ENCODE measurements around the gene CHGA.

Gene CHGA

GRCh38 chr14:92914087-92914656 is 8.8 kb upstream of the CHGA start:
- POLR2A ChIA-PET: no interaction called here
- no peak for TF ChIP-seq HDGF (IDR thresholded peaks at IDR 0.05; ENCODE audit: borderline replicate concordance)
- no peak for TF ChIP-seq L3MBTL2 (conservative IDR thresholded peaks at IDR 0.05)
- no peak for TF ChIP-seq CTBP1 (IDR thresholded peaks at IDR 0.05; ENCODE audit: borderline replicate concordance)
- no peak for TF ChIP-seq FOXM1 (IDR thresholded peaks at IDR 0.05; ENCODE audit: borderline replicate concordance)
- TF ChIP-seq ZNF384 (IDR thresholded peaks at IDR 0.05): no peak
- no peak for TF ChIP-seq PKNOX1 (IDR thresholded peaks at IDR 0.05)
- TF ChIP-seq ARNT (IDR thresholded peaks at IDR 0.05): no peak
- TF ChIP-seq LEF1 (IDR thresholded peaks at IDR 0.05; ENCODE audit: borderline replicate concordance): no peak
- no peak for TF ChIP-seq SUZ12 (IDR thresholded peaks at IDR 0.05)
- TF ChIP-seq BHLHE40 (IDR thresholded peaks at IDR 0.05; ENCODE audit: borderline replicate concordance): no peak
- no peak for TF ChIP-seq FOXK2 (IDR thresholded peaks at IDR 0.05)
- no peak for TF ChIP-seq NFRKB (IDR thresholded peaks at IDR 0.05)
- TF ChIP-seq SP1 (IDR thresholded peaks at IDR 0.05): no peak
- no peak for TF ChIP-seq FOXA1 (IDR thresholded peaks at IDR 0.05)
- TF ChIP-seq ELF4 (IDR thresholded peaks at IDR 0.05): no peak
- TF ChIP-seq TARDBP (IDR thresholded peaks at IDR 0.05): no peak
- no peak for DNase-seq (ENCODE audit: extremely low spot score)
- CTCF ChIA-PET: no interaction called here

GRCh38 chr14:92916201-92916600 is 6.7 kb upstream of the CHGA start:
- TF ChIP-seq FOXM1 (IDR thresholded peaks at IDR 0.05; ENCODE audit: borderline replicate concordance): no peak
- no peak for TF ChIP-seq FOXA1 (IDR thresholded peaks at IDR 0.05)
- no peak for TF ChIP-seq ZNF384 (IDR thresholded peaks at IDR 0.05)
- TF ChIP-seq TARDBP (IDR thresholded peaks at IDR 0.05): no peak
- TF ChIP-seq CTBP1 (IDR thresholded peaks at IDR 0.05; ENCODE audit: borderline replicate concordance): no peak
- no peak for TF ChIP-seq PKNOX1 (IDR thresholded peaks at IDR 0.05)
- TF ChIP-seq L3MBTL2 (conservative IDR thresholded peaks at IDR 0.05): no peak
- no peak for TF ChIP-seq ARNT (IDR thresholded peaks at IDR 0.05)
- no peak for TF ChIP-seq SP1 (IDR thresholded peaks at IDR 0.05)
- no peak for TF ChIP-seq SUZ12 (IDR thresholded peaks at IDR 0.05)
- no peak for TF ChIP-seq NFRKB (IDR thresholded peaks at IDR 0.05)
- no peak for TF ChIP-seq FOXK2 (IDR thresholded peaks at IDR 0.05)
- no peak for TF ChIP-seq HDGF (IDR thresholded peaks at IDR 0.05; ENCODE audit: borderline replicate concordance)
- TF ChIP-seq BHLHE40 (IDR thresholded peaks at IDR 0.05; ENCODE audit: borderline replicate concordance): no peak
- POLR2A ChIA-PET: no interaction called here
- DNase-seq (ENCODE audit: extremely low spot score): no peak
- CTCF ChIA-PET: no interaction called here

GRCh38 chr14:92917041-92917940 is 5.7 kb upstream of the CHGA start:
- POLR2A ChIA-PET: no interaction called here
- CTCF ChIA-PET: no interaction called here
- no peak for TF ChIP-seq SP1 (IDR thresholded peaks at IDR 0.05)
- no peak for TF ChIP-seq L3MBTL2 (conservative IDR thresholded peaks at IDR 0.05)
- TF ChIP-seq FOXM1 (IDR thresholded peaks at IDR 0.05; ENCODE audit: borderline replicate concordance): no peak
- TF ChIP-seq FOXK2 (IDR thresholded peaks at IDR 0.05): no peak
- TF ChIP-seq ZNF384 (IDR thresholded peaks at IDR 0.05): no peak
- no peak for TF ChIP-seq HDGF (IDR thresholded peaks at IDR 0.05; ENCODE audit: borderline replicate concordance)
- DNase-seq (ENCODE audit: extremely low spot score): no peak

GRCh38 chr14:92917956-92918355 is 5.0 kb upstream of the CHGA start:
- ChIA-PET CTCF (no interaction called here), POLR2A (no interaction called here)
- TF ChIP-seq NFRKB (IDR thresholded peaks at IDR 0.05) (no peak), ELF4 (IDR thresholded peaks at IDR 0.05) (no peak)
- DNase-seq (ENCODE audit: extremely low spot score): no peak

- ChIA-PET POLR2A (no interaction called here), CTCF (no interaction called here)
- DNase-seq (ENCODE audit: extremely low spot score): no peak
- TF ChIP-seq FOXM1 (IDR thresholded peaks at IDR 0.05; ENCODE audit: borderline replicate concordance) (no peak), ELF4 (IDR thresholded peaks at IDR 0.05) (no peak), TARDBP (IDR thresholded peaks at IDR 0.05) (no peak), PKNOX1 (IDR thresholded peaks at IDR 0.05) (no peak)
Observed at GRCh38 chr14:92920001-92920400, 2.9 kb upstream of the CHGA start.

- TF ChIP-seq FOXM1 (IDR thresholded peaks at IDR 0.05; ENCODE audit: borderline replicate concordance) (no peak), CTBP1 (IDR thresholded peaks at IDR 0.05; ENCODE audit: borderline replicate concordance) (no peak), SP1 (IDR thresholded peaks at IDR 0.05) (no peak), LEF1 (IDR thresholded peaks at IDR 0.05; ENCODE audit: borderline replicate concordance) (no peak), ELF4 (IDR thresholded peaks at IDR 0.05) (no peak), HDGF (IDR thresholded peaks at IDR 0.05; ENCODE audit: borderline replicate concordance) (no peak), NFRKB (IDR thresholded peaks at IDR 0.05) (no peak), ZNF384 (IDR thresholded peaks at IDR 0.05) (no peak), TARDBP (IDR thresholded peaks at IDR 0.05) (no peak), FOXK2 (IDR thresholded peaks at IDR 0.05) (no peak), L3MBTL2 (conservative IDR thresholded peaks at IDR 0.05) (no peak), PKNOX1 (IDR thresholded peaks at IDR 0.05) (no peak), BHLHE40 (IDR thresholded peaks at IDR 0.05; ENCODE audit: borderline replicate concordance) (no peak), SUZ12 (IDR thresholded peaks at IDR 0.05) (no peak)
- POLR2A ChIA-PET: no interaction called here
- CTCF ChIA-PET: no interaction called here
- DNase-seq (ENCODE audit: extremely low spot score): no peak
Observed at GRCh38 chr14:92922155-92922735, 705 bp upstream of the CHGA start.

All from HEK293T (cell line).